RWPE2 (cell line): Measurements from ENCODE around the gene FAM50B.

Experiments
- ATAC-seq: fragments of 200-7000 bp; cut with Tn5 transposase; 3 replicates; pipeline ENCODE4 v1.9.1; 2021; ENCODE audit warnings: low read depth
- DNase-seq: peaks from one replicate; pipeline ENCODE4 v3.0.0-alpha.2; 2020; ENCODE audit warnings: low spot score
- H3K27ac ChIP-seq: fragments of 450-650 bp; 2 replicates; pipeline ENCODE4 v1.5.1; 2017; ENCODE audit warnings: mild to moderate bottlenecking; ENCODE audit not compliant: poor library complexity, severe bottlenecking
- H3K27me3 ChIP-seq: fragments of 250-450 bp; sonication (Bioruptor Pico); 2 replicates; pipeline ENCODE4 v1.5.1; 2021; ENCODE audit warnings: mild to moderate bottlenecking, moderate library complexity; ENCODE audit not compliant: insufficient read depth, poor library complexity, severe bottlenecking
- H3K36me3 ChIP-seq: fragments of 250-450 bp; sonication (Bioruptor Pico); 2 replicates; pipeline ENCODE4 v1.5.1; 2020; ENCODE audit warnings: low read depth, mild to moderate bottlenecking, moderate library complexity
- H3K4me1 ChIP-seq: fragments of 250-450 bp; sonication (Bioruptor Pico); 2 replicates; pipeline ENCODE4 v1.5.1; 2021; ENCODE audit warnings: mild to moderate bottlenecking, moderate library complexity; ENCODE audit not compliant: insufficient read depth, poor library complexity, severe bottlenecking
- H3K4me3 ChIP-seq: fragments of 250-450 bp; sonication (Bioruptor Pico); 2 replicates; pipeline ENCODE4 v1.5.1; 2021; ENCODE audit warnings: mild to moderate bottlenecking, moderate library complexity; ENCODE audit not compliant: severe bottlenecking
- H3K9me3 ChIP-seq: fragments of 250-450 bp; sonication (Bioruptor Pico); 2 replicates; pipeline ENCODE4 v1.5.1; 2021; ENCODE audit warnings: mild to moderate bottlenecking, moderate library complexity; ENCODE audit not compliant: severe bottlenecking
- TF ChIP-seq, protein P1 (sequence below): fragments of 450-650 bp; IDR thresholded peaks from one replicate; pipeline ENCODE4 v1.5.1; 2017; ENCODE audit warnings: mild to moderate bottlenecking, moderate library complexity; ENCODE audit not compliant: poor library complexity, severe bottlenecking

The FAM50B gene

GRCh38 chr6:3888153-3888957 lies 39.2 kb downstream of the FAM50B start:
- Histone ChIP-seq H3K9me3 (no peaks in the 10 kb centered on the region), H3K36me3 (no peaks in the 10 kb centered on the region), H3K4me1 (no peaks in the 10 kb centered on the region), H3K27me3 (no peaks in the 10 kb centered on the region), H3K4me3 (no peak overlapping the region), H3K27ac (no peak overlapping the region)
- TF ChIP-seq, protein P1, sequence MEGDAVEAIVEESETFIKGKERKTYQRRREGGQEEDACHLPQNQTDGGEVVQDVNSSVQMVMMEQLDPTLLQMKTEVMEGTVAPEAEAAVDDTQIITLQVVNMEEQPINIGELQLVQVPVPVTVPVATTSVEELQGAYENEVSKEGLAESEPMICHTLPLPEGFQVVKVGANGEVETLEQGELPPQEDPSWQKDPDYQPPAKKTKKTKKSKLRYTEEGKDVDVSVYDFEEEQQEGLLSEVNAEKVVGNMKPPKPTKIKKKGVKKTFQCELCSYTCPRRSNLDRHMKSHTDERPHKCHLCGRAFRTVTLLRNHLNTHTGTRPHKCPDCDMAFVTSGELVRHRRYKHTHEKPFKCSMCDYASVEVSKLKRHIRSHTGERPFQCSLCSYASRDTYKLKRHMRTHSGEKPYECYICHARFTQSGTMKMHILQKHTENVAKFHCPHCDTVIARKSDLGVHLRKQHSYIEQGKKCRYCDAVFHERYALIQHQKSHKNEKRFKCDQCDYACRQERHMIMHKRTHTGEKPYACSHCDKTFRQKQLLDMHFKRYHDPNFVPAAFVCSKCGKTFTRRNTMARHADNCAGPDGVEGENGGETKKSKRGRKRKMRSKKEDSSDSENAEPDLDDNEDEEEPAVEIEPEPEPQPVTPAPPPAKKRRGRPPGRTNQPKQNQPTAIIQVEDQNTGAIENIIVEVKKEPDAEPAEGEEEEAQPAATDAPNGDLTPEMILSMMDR: no peak
- DNase-seq: no peak
- no peak for ATAC-seq

- no peaks in the 10 kb centered on the region for H3K4me1 ChIP-seq
- no peak overlapping the region for H3K27ac ChIP-seq
- H3K36me3 ChIP-seq: no peaks in the 10 kb centered on the region
- no peak for ATAC-seq
- no peak overlapping the region for H3K4me3 ChIP-seq
- TF ChIP-seq, protein P1: no peak
- no peaks in the 10 kb centered on the region for H3K9me3 ChIP-seq
- no peak for DNase-seq
- H3K27me3 ChIP-seq: no peaks in the 10 kb centered on the region
Observed at GRCh38 chr6:3890047-3890446, 40.9 kb downstream of the FAM50B start.

- Histone ChIP-seq H3K4me1 (no peaks in the 10 kb centered on the region), H3K4me3 (no peak overlapping the region), H3K27ac (no peak overlapping the region), H3K27me3 (no peaks in the 10 kb centered on the region), H3K36me3 (no peaks in the 10 kb centered on the region), H3K9me3 (no peaks in the 10 kb centered on the region)
- no peak for ATAC-seq
- TF ChIP-seq, protein P1: no peak
- no peak for DNase-seq
Observed at GRCh38 chr6:3891883-3892282, 42.7 kb downstream of the FAM50B start.

DNA sequence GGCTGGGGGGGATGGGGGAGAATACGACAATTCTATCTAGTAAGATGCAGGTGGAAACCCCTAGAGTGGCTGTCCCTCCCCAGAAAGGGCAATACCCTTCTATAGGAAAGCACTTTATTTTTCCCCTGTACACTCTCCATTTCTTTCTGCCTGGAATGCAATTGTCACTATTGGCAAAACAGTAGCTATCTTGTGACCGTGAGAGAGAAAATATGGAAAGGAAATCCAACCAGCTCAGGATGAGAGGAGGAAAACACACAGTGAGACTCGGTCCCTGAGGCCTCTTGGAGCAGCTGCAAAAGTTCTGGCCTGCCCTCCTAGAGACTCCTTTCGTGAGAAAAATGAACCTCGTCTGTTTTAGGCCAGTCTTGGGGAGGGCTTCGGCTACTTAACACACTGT lies 43.4 kb downstream of the FAM50B start:
- TF ChIP-seq, protein P1: no peak
- Histone ChIP-seq H3K4me1 (no peaks in the 10 kb centered on the region), H3K27me3 (no peaks in the 10 kb centered on the region), H3K27ac (no peak overlapping the region), H3K9me3 (no peaks in the 10 kb centered on the region), H3K4me3 (no peak overlapping the region), H3K36me3 (no peaks in the 10 kb centered on the region)
- ATAC-seq: no peak
- no peak for DNase-seq

DNA sequence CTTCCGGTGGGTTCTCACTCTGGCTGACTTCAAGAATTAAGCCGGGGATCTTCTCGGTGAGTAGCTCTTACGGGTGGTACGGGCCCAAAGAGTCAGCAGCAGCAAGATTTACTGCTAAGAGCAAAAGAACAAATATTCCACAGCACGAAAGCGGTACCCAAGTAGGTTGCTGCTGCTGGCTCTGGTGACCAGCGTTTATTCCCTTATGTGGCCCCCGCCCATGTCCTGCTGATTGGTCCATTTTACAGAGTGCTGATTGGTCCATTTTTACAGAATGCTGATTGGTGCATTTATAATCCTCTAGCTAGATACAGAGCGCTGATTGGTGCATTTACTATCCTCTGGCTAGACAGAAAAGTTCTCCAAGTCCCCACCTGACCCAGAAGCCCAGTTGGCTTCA lies 44.3 kb downstream of the FAM50B start:
- Histone ChIP-seq H3K9me3 (no peaks in the 10 kb centered on the region), H3K4me1 (no peaks in the 10 kb centered on the region), H3K4me3 (no peak overlapping the region), H3K36me3 (no peaks in the 10 kb centered on the region), H3K27ac (no peak overlapping the region), H3K27me3 (no peaks in the 10 kb centered on the region)
- ATAC-seq: no peak
- TF ChIP-seq, protein P1: no peak
- DNase-seq: no peak
